ENCODE results near the gene CCDC39.

- TF ChIP-seq POLR2A (IDR thresholded peaks at IDR 0.05) (no peak), CTCF (IDR thresholded peaks at IDR 0.05) (no peak)
Observed at GRCh38 chr3:180619723-180620122, 59.6 kb downstream of the CCDC39 start.
